Neural cell (in vitro differentiated cells): ENCODE results near the gene CASKIN1. TPM values are rescaled to one million over a fixed set of nuclear protein-coding genes. Genes with fewer than 3 reads are reported as not detected.

ENCODE experiments used
- H2AFZ ChIP-seq: fragments of 200-600, 300-800 bp; sonication (generic), shearing (Covaris generic); 2 replicates; pipeline ENCODE4 v1.6.0; 2014; ENCODE audit warnings: low read depth, mild to moderate bottlenecking, antibody characterized with exemption, low read length, moderate library complexity
- H3F3A ChIP-seq: fragments of 200-600 bp; shearing (Covaris generic); 2 replicates; pipeline ENCODE4 v1.6.1; 2016; ENCODE audit warnings: mild to moderate bottlenecking, moderate library complexity, mixed read lengths, antibody characterized with exemption, low read length; ENCODE audit not compliant: insufficient read depth, poor library complexity, severe bottlenecking
- H3K27ac ChIP-seq: fragments of 200-600, 300-800 bp; sonication (generic), shearing (Covaris generic); 2 replicates; pipeline ENCODE4 v1.5.1; 2014; ENCODE audit warnings: mild to moderate bottlenecking, low read length, moderate library complexity
- H3K27me3 ChIP-seq: fragments of 300-800, 200-600 bp; sonication (generic), shearing (Covaris generic); 2 replicates; pipeline ENCODE4 v1.6.0; 2014; ENCODE audit warnings: mild to moderate bottlenecking, low read depth, low read length, moderate library complexity; ENCODE audit not compliant: insufficient read depth
- H3K36me3 ChIP-seq: fragments of 300-800, 200-600 bp; sonication (generic), shearing (Covaris generic); 2 replicates; pipeline ENCODE4 v1.5.1; 2014; ENCODE audit warnings: mild to moderate bottlenecking, antibody characterized with exemption, low read length, moderate library complexity; ENCODE audit not compliant: insufficient read depth
- H3K4me2 ChIP-seq: fragments of 300-800, 200-600 bp; sonication (generic), shearing (Covaris generic); 2 replicates; pipeline ENCODE4 v1.6.0; 2014; ENCODE audit warnings: mild to moderate bottlenecking, low read length
- H3K4me3 ChIP-seq: fragments of 300-800, 200-600 bp; sonication (generic), shearing (Covaris generic); 2 replicates; pipeline ENCODE4 v1.5.1; 2014; ENCODE audit warnings: mild to moderate bottlenecking, low read length, moderate library complexity
- H3K79me2 ChIP-seq: fragments of 200-600 bp; shearing (Covaris generic); replicated peaks from 2 replicates; pipeline ENCODE4 v1.6.0; 2014; ENCODE audit warnings: mild to moderate bottlenecking, low read length, moderate library complexity; ENCODE audit not compliant: insufficient read depth
- H3K9ac ChIP-seq: fragments of 300-800, 200-600 bp; sonication (generic), shearing (Covaris generic); 2 replicates; pipeline ENCODE4 v1.6.1; 2016; ENCODE audit warnings: mild to moderate bottlenecking, low read length, mixed read lengths
- H3K9me2 ChIP-seq: fragments of 200-600 bp; shearing (Covaris generic); 2 replicates; pipeline ENCODE4 v1.6.1; 2016; ENCODE audit warnings: mild to moderate bottlenecking, low read length, mixed read lengths; ENCODE audit not compliant: insufficient read depth
- H3K9me3 ChIP-seq: fragments of 200-600, 300-800 bp; sonication (generic), shearing (Covaris generic); 2 replicates; pipeline ENCODE4 v1.6.1; 2016; ENCODE audit warnings: mild to moderate bottlenecking, mixed run types, low read length, moderate library complexity, mixed read lengths
- H4K20me1 ChIP-seq: fragments of 200-600 bp; shearing (Covaris generic); 2 replicates; pipeline ENCODE4 v1.6.1; 2016; ENCODE audit warnings: mild to moderate bottlenecking, mixed run types; ENCODE audit not compliant: insufficient read depth
- EP300 ChIP-seq: fragments of 450-650 bp; conservative IDR thresholded peaks from 2 replicates; pipeline ENCODE4 v1.6.1; 2014; ENCODE audit warnings: antibody characterized with exemption, mild to moderate bottlenecking, moderate library complexity; ENCODE audit not compliant: poor library complexity, severe bottlenecking
- EZH2 ChIP-seq: fragments of 200-600, 300-800 bp; shearing (Covaris generic), sonication (generic); IDR thresholded peaks from 2 replicates; pipeline ENCODE4 v1.6.1; 2014; ENCODE audit warnings: antibody characterized with exemption, low read length, borderline replicate concordance, mild to moderate bottlenecking; ENCODE audit not compliant: insufficient read depth, poor library complexity, severe bottlenecking
- MXI1 ChIP-seq: fragments of 450-650 bp; conservative IDR thresholded peaks from 2 replicates; pipeline ENCODE4 v1.6.1; 2014; ENCODE audit warnings: antibody characterized with exemption, mild to moderate bottlenecking; ENCODE audit not compliant: poor library complexity, severe bottlenecking
- POLR2AphosphoS5 ChIP-seq: IDR thresholded peaks from 2 replicates; pipeline ENCODE4 v1.6.1; 2012
- RAD21 ChIP-seq: fragments of 450-650 bp; conservative IDR thresholded peaks from 2 replicates; pipeline ENCODE4 v1.6.1; 2014; ENCODE audit warnings: antibody characterized with exemption, mild to moderate bottlenecking, moderate library complexity
- SMC3 ChIP-seq: fragments of 450-650 bp; conservative IDR thresholded peaks from 2 replicates; pipeline ENCODE4 v1.6.1; 2014; ENCODE audit warnings: antibody characterized with exemption, mild to moderate bottlenecking, moderate library complexity; ENCODE audit not compliant: poor library complexity
- TAF1 ChIP-seq: IDR thresholded peaks from 2 replicates; pipeline ENCODE4 v1.6.1; 2012; ENCODE audit warnings: low read depth
- polyA plus RNA-seq: library from polyadenylated mRNA; depleted of rRNA; stranded (reverse); fragments of >200 nt; gene quantifications from 2 replicates; pipeline ENCODE4 v1.2.3, GENCODE V29; 2014
- TF ChIP-seq, protein P1 (sequence below): IDR thresholded peaks from 2 replicates; pipeline ENCODE4 v1.6.1; 2012; ENCODE audit warnings: borderline replicate concordance
- TF ChIP-seq, protein P2 (sequence below): fragments of 450-650 bp; IDR thresholded peaks from 2 replicates; pipeline ENCODE4 v1.5.1; 2014; ENCODE audit warnings: antibody characterized with exemption, mild to moderate bottlenecking, moderate library complexity; ENCODE audit not compliant: poor library complexity, severe bottlenecking

Gene CASKIN1
- polyA plus RNA-seq, 1 donor from 2014 or later, result 10.3 TPM

- no peak overlapping the region for H3K4me3 ChIP-seq
- no peak overlapping the region for H2AFZ ChIP-seq
- peaks cover 3% of the 10 kb centered on the region for H3K27me3 ChIP-seq
- no peak overlapping the region for H3K27ac ChIP-seq
- no peak for TF ChIP-seq TAF1
- TF ChIP-seq POLR2AphosphoS5, result no peak
- H3K79me2 ChIP-seq, result peaks cover 2% of the 10 kb centered on the region
- H3K36me3 ChIP-seq, result no peaks in the 10 kb centered on the region
- H4K20me1 ChIP-seq, result no peaks in the 10 kb centered on the region
- H3K4me2 ChIP-seq, result no peak overlapping the region
- no peaks in the 10 kb centered on the region for H3K9me2 ChIP-seq
- H3K9me3 ChIP-seq, result no peaks in the 10 kb centered on the region
- H3F3A ChIP-seq, result no peaks in the 10 kb centered on the region
- no peak overlapping the region for H3K9ac ChIP-seq
These were observed 1.4 kb upstream of the CASKIN1 start for GRCh38 chr16:2197765-2198164.

- Histone ChIP-seq H3K9me2 (no peaks in the 10 kb centered on the region), H3K9me3 (no peaks in the 10 kb centered on the region), H3K4me3 (peak overlapping the region; percentile 51), H3K27ac (no peak overlapping the region), H3K36me3 (no peaks in the 10 kb centered on the region), H3F3A (no peaks in the 10 kb centered on the region), H3K9ac (peak overlapping the region; percentile 50), H3K4me2 (no peak overlapping the region), H3K79me2 (peaks cover 2% of the 10 kb centered on the region), H4K20me1 (no peaks in the 10 kb centered on the region), H3K27me3 (peaks cover 3% of the 10 kb centered on the region), H2AFZ (no peak overlapping the region)
- TF ChIP-seq EP300 (no peak), MXI1 (no peak), SMC3 (no peak), RAD21 (no peak), TAF1 (no peak), POLR2AphosphoS5 (no peak), EZH2 (no peak)
- TF ChIP-seq, protein P1, sequence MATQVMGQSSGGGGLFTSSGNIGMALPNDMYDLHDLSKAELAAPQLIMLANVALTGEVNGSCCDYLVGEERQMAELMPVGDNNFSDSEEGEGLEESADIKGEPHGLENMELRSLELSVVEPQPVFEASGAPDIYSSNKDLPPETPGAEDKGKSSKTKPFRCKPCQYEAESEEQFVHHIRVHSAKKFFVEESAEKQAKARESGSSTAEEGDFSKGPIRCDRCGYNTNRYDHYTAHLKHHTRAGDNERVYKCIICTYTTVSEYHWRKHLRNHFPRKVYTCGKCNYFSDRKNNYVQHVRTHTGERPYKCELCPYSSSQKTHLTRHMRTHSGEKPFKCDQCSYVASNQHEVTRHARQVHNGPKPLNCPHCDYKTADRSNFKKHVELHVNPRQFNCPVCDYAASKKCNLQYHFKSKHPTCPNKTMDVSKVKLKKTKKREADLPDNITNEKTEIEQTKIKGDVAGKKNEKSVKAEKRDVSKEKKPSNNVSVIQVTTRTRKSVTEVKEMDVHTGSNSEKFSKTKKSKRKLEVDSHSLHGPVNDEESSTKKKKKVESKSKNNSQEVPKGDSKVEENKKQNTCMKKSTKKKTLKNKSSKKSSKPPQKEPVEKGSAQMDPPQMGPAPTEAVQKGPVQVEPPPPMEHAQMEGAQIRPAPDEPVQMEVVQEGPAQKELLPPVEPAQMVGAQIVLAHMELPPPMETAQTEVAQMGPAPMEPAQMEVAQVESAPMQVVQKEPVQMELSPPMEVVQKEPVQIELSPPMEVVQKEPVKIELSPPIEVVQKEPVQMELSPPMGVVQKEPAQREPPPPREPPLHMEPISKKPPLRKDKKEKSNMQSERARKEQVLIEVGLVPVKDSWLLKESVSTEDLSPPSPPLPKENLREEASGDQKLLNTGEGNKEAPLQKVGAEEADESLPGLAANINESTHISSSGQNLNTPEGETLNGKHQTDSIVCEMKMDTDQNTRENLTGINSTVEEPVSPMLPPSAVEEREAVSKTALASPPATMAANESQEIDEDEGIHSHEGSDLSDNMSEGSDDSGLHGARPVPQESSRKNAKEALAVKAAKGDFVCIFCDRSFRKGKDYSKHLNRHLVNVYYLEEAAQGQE, result no peak
- TF ChIP-seq, protein P2, sequence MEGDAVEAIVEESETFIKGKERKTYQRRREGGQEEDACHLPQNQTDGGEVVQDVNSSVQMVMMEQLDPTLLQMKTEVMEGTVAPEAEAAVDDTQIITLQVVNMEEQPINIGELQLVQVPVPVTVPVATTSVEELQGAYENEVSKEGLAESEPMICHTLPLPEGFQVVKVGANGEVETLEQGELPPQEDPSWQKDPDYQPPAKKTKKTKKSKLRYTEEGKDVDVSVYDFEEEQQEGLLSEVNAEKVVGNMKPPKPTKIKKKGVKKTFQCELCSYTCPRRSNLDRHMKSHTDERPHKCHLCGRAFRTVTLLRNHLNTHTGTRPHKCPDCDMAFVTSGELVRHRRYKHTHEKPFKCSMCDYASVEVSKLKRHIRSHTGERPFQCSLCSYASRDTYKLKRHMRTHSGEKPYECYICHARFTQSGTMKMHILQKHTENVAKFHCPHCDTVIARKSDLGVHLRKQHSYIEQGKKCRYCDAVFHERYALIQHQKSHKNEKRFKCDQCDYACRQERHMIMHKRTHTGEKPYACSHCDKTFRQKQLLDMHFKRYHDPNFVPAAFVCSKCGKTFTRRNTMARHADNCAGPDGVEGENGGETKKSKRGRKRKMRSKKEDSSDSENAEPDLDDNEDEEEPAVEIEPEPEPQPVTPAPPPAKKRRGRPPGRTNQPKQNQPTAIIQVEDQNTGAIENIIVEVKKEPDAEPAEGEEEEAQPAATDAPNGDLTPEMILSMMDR, result no peak
These were observed 641 bp upstream of the CASKIN1 start for GRCh38 chr16:2196981-2197511.
